ENCODE results near the gene SLC2A6. TPM values are rescaled to one million over a fixed set of nuclear protein-coding genes. Genes with fewer than 3 reads are reported as not detected.
A peak's percentile ranks its signal among the peaks of the same experiment; 100 is the strongest.

The SLC2A6 gene
- total RNA-seq, 1 donor from 2014 or later: 32.5 TPM

- H3K36me3 Mint-ChIP-seq (ENCODE audit: low read depth, unreplicated experiment): peaks cover 4% of the 10 kb centered on the region
- DNase-seq (ENCODE audit: low spot score): peak; percentile 75
- H3K4me1 Mint-ChIP-seq (ENCODE audit: unreplicated experiment): peaks cover 2% of the 10 kb centered on the region
- TF ChIP-seq CTCF (IDR thresholded peaks at IDR 0.05; ENCODE audit: unreplicated experiment): no peak
- no peak overlapping the region for H3K4me3 Mint-ChIP-seq (ENCODE audit: unreplicated experiment)
- H3K27ac Mint-ChIP-seq (ENCODE audit: unreplicated experiment): no peak overlapping the region
- H3K27me3 Mint-ChIP-seq (ENCODE audit: unreplicated experiment): peaks cover 4% of the 10 kb centered on the region
- H3K9me3 Mint-ChIP-seq (ENCODE audit: unreplicated experiment): no peaks in the 10 kb centered on the region
Observed at GRCh38 chr9:133429641-133430161, 49.2 kb downstream of the SLC2A6 start.

DNA sequence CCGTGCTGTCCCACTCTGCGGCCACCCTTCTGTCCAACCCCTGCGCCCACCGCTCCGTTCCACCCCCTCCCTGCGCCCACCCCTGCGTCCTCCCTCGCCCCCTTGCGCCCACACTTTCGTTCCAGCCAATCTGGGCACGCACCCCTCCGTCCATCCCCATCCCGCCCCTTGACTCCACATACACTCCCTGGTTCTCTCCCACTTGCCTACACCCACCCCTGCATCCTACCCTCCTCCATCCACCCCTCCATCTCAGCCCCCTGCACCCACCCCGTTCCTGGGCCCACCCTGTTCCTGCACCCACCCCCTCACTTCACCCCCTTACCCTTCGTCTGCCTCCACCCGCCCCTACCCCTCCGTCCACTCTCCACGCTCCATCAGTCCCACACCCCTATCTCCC lies 49.7 kb downstream of the SLC2A6 start:
- H3K9me3 Mint-ChIP-seq (ENCODE audit: unreplicated experiment): no peaks in the 10 kb centered on the region
- H3K4me1 Mint-ChIP-seq (ENCODE audit: unreplicated experiment): peaks cover 2% of the 10 kb centered on the region
- H3K27me3 Mint-ChIP-seq (ENCODE audit: unreplicated experiment): peaks cover 4% of the 10 kb centered on the region
- peaks cover 4% of the 10 kb centered on the region for H3K36me3 Mint-ChIP-seq (ENCODE audit: low read depth, unreplicated experiment)
- H3K4me3 Mint-ChIP-seq (ENCODE audit: unreplicated experiment): no peak overlapping the region
- no peak overlapping the region for H3K27ac Mint-ChIP-seq (ENCODE audit: unreplicated experiment)
- TF ChIP-seq CTCF (IDR thresholded peaks at IDR 0.05; ENCODE audit: unreplicated experiment): no peak
- DNase-seq (ENCODE audit: low spot score): no peak

DNA sequence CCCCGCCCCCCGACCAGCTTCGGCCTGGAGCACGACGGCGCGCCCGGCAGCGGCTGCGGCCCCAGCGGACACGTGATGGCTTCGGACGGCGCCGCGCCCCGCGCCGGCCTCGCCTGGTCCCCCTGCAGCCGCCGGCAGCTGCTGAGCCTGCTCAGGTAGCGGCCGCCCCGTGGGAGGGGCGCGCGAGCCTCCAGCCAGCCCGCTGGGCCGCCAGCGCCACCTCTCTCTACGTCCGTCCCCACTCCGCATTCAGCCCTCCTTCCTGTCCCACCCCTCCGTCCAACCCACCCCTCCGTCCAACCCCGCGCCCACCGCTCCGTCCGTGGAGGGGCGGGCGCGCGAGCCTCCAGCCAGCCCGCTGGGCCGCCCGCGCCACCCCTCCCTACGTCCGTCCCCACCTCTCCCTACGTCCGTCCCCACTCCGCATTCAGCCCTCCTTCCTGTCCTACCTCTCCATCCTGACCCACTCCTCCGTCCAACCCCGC lies 50.2 kb downstream of the SLC2A6 start:
- no peak overlapping the region for H3K4me3 Mint-ChIP-seq (ENCODE audit: unreplicated experiment)
- no peak overlapping the region for H3K27ac Mint-ChIP-seq (ENCODE audit: unreplicated experiment)
- H3K4me1 Mint-ChIP-seq (ENCODE audit: unreplicated experiment): peaks cover 2% of the 10 kb centered on the region
- peaks cover 4% of the 10 kb centered on the region for H3K36me3 Mint-ChIP-seq (ENCODE audit: low read depth, unreplicated experiment)
- H3K9me3 Mint-ChIP-seq (ENCODE audit: unreplicated experiment): no peaks in the 10 kb centered on the region
- H3K27me3 Mint-ChIP-seq (ENCODE audit: unreplicated experiment): peaks cover 4% of the 10 kb centered on the region
- TF ChIP-seq CTCF (IDR thresholded peaks at IDR 0.05; ENCODE audit: unreplicated experiment): no peak
- DNase-seq (ENCODE audit: low spot score): peak; percentile 40

DNA sequence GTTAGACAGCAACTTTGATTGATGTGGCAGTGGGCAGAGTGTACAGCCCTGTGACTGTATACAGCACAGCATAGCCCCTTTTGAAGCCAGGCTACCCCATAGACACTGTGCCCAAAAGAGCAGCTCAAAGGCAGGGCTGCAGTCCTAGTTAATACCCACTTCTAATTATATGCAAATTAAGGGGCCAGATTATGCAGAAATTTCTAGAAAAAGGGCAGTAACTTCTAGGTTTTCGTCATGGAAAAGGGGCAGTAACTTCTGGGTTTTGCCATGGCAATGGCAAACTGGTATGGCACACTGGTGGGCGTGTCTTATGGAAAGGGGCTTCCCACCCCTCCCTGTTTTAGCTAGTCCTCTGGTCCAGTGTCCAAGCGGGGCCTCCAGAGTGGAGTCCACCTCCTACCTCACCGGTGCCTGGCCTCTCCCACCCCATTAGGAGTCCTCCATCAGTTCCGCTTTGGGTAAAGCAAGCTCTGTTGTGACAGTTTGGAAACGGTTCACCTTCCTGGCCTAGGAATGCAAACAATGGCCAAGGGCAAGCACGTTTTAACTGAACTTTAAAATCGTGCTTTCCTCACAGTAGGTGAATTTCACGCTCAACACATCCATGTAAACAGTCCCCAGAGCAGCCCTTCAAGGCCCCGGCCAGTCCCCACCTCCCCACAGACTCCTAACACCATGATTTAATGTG lies 51.1 kb downstream of the SLC2A6 start:
- Mint-ChIP-seq H3K4me1 (ENCODE audit: unreplicated experiment) (peaks cover 2% of the 10 kb centered on the region), H3K27ac (ENCODE audit: unreplicated experiment) (no peak overlapping the region), H3K9me3 (ENCODE audit: unreplicated experiment) (no peaks in the 10 kb centered on the region), H3K27me3 (ENCODE audit: unreplicated experiment) (peaks cover 4% of the 10 kb centered on the region), H3K36me3 (ENCODE audit: low read depth, unreplicated experiment) (peaks cover 3% of the 10 kb centered on the region), H3K4me3 (ENCODE audit: unreplicated experiment) (peak overlapping the region; percentile 80)
- no peak for DNase-seq (ENCODE audit: low spot score)
- no peak for TF ChIP-seq CTCF (IDR thresholded peaks at IDR 0.05; ENCODE audit: unreplicated experiment)

- peaks cover 5% of the 10 kb centered on the region for H3K4me1 Mint-ChIP-seq (ENCODE audit: unreplicated experiment)
- H3K27me3 Mint-ChIP-seq (ENCODE audit: unreplicated experiment): peaks cover 5% of the 10 kb centered on the region
- no peaks in the 10 kb centered on the region for H3K36me3 Mint-ChIP-seq (ENCODE audit: low read depth, unreplicated experiment)
- no peaks in the 10 kb centered on the region for H3K9me3 Mint-ChIP-seq (ENCODE audit: unreplicated experiment)
- DNase-seq (ENCODE audit: low spot score): no peak
- no peak for TF ChIP-seq CTCF (IDR thresholded peaks at IDR 0.05; ENCODE audit: unreplicated experiment)
- no peak overlapping the region for H3K27ac Mint-ChIP-seq (ENCODE audit: unreplicated experiment)
- no peak overlapping the region for H3K4me3 Mint-ChIP-seq (ENCODE audit: unreplicated experiment)
Observed at GRCh38 chr9:133426011-133426410, 52.9 kb downstream of the SLC2A6 start.
